Activated T-cell treated with anti-CD3 and anti-CD28 coated beads, Interleukin-2, amount 50 U/mL, for 4 hours (primary cell): Measurements from ENCODE around the gene TOMM6. TPM values are rescaled to one million over a fixed set of nuclear protein-coding genes. Genes with fewer than 3 reads are reported as not detected.
A peak's percentile ranks its signal among the peaks of the same experiment; 100 is the strongest.
"Not testable (repeated sequence)": the region's sequence is repeated elsewhere in the genome, so short reads cannot be mapped to it uniquely, and the experiment has no call there.

ENCODE experiments used
- ATAC-seq, 2 donors: fragments of 200-7000 bp; cut with Tn5 transposase; one replicate each; pipeline ENCODE4 v1.10.0; 2021
- DNase-seq: peaks from one replicate; pipeline ENCODE4 v3.0.0-alpha.2; 2020
- H3K27me3 Mint-ChIP-seq: one replicate; pipeline ENCODE4 v1.8.0; 2021; ENCODE audit warnings: low read depth, mixed read lengths
- H3K36me3 Mint-ChIP-seq: one replicate; pipeline ENCODE4 v1.8.0; 2022; ENCODE audit warnings: mixed read lengths; ENCODE audit not compliant: insufficient read depth
- H3K4me1 Mint-ChIP-seq: one replicate; pipeline ENCODE4 v1.8.0; 2021; ENCODE audit warnings: low read depth, mixed read lengths
- H3K4me3 Mint-ChIP-seq: one replicate; pipeline ENCODE4 v1.8.0; 2021; ENCODE audit warnings: mild to moderate bottlenecking, moderate library complexity, mixed read lengths
- H3K9me3 Mint-ChIP-seq: one replicate; pipeline ENCODE4 v1.8.0; 2021; ENCODE audit warnings: mixed read lengths
- total RNA-seq, 3 donors: library from RNA; stranded (reverse); gene quantifications; one replicate each; pipeline ENCODE4 v1.2.1, GENCODE V29; 2021

The TOMM6 gene
- total RNA-seq, 3 donors from 2014 or later = 415 to 478 (median 454) TPM

GRCh38 chr6:41757271-41757670 lies 30.2 kb upstream of the TOMM6 start:
- no peak overlapping the region for H3K4me3 Mint-ChIP-seq
- H3K36me3 Mint-ChIP-seq = no peaks in the 10 kb centered on the region
- H3K27me3 Mint-ChIP-seq = no peaks in the 10 kb centered on the region
- no peaks in the 10 kb centered on the region for H3K9me3 Mint-ChIP-seq
- no peak for DNase-seq
- ATAC-seq = no peak
- H3K4me1 Mint-ChIP-seq = no peaks in the 10 kb centered on the region

DNA sequence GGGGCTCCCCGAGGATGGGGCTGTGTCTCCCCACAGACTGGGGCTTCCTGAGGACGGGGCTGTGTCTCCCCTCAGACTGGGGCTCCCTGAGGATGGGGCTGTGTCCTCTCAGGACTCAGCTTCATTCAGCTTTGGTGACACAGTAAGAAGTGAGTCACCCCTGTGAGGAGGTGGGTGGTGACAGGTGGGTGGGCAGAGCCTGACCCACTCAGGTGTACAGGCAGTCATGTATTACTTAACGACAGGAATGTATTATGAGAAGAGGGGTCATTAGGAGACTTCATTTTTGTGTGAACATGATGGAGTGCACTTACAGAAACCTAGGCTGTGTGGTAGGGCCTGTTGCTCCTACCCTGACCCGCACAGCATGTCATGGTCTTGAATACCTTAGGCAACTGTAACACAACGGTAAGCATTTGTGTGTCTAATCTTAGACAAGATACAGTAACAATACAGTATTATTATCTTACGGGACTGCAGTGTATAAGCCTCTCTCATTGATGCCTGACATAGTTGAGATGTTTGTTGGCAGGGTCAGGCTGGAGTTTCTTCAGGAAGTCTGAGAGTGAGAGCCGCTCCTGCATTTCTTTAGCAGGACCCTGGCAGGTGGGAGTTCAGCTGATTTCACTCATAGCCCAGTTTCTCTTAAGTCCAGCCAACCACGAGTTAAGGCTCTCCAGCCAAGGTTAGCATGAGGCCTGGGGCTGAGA lies 29.4 kb upstream of the TOMM6 start:
- ATAC-seq (peak in 1 of 2 donors; percentile 46), DNase-seq (no peak)
- Mint-ChIP-seq H3K27me3 (peaks cover 2% of the 10 kb centered on the region), H3K9me3 (no peaks in the 10 kb centered on the region), H3K36me3 (no peaks in the 10 kb centered on the region), H3K4me1 (no peaks in the 10 kb centered on the region), H3K4me3 (no peak overlapping the region)

DNA sequence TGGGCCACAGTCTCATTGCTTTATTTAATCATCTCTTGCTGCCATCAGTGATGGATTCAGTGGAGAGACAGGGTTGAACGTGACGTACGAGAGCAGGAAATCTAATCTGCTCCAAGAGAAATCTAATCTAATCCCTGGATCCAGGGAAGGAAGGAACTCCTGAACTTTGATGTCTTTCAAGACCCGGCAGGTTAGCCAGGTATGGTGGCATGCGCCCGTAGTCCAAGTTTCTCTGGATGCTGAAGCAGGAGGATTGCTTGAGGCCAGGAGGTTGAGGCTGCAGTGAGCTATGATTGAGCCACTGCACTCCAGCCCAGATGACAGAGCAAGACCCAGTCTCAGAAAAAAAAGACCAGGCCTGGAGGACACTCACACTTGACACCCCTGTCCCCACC lies 28.9 kb upstream of the TOMM6 start:
- no peaks in the 10 kb centered on the region for H3K9me3 Mint-ChIP-seq
- H3K27me3 Mint-ChIP-seq = peaks cover 2% of the 10 kb centered on the region
- no peaks in the 10 kb centered on the region for H3K36me3 Mint-ChIP-seq
- ATAC-seq (no peak), DNase-seq (no peak)
- no peak overlapping the region for H3K4me3 Mint-ChIP-seq
- H3K4me1 Mint-ChIP-seq = no peaks in the 10 kb centered on the region

DNA sequence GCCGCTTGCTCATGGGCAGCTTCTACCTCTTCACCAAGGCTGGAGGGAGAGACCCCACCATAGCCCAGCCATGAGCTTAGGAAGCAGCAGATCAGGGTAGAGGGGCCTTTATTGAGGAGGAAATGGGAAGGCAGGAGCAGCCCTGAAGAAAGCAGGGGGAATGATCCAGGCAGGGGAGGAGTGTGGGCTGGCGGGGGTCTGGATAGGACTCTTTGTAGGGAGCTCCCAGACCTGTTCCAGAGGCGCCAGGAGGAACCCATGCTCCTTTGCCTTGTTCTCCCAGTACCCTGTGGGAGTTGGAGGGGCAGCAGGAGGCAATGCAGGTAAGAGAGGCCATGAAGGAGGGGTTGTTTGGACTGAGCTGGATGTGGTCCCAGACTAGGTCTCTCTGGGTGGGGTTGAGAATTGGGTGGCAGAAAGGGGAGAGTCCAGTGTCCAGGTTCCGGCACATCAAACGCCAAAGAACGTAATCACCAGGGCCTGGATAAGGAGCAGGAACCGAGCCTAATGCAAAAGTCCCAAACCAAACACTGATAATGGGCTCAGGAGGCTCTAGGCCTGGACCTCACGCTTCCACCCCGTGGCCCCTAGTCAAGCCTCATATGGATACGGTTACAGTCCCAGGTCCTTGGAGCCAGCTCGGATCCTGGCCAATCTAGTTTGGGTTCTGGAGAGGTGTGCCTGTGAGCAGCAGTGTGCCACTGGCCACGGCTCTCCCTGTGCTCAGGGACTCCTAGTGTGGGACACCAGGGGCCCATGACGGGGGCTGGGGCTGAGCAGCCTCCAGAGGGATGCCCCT lies 28.2 kb upstream of the TOMM6 start:
- Mint-ChIP-seq H3K27me3 (peaks cover 2% of the 10 kb centered on the region), H3K36me3 (no peaks in the 10 kb centered on the region), H3K4me3 (no peak overlapping the region), H3K9me3 (no peaks in the 10 kb centered on the region), H3K4me1 (no peaks in the 10 kb centered on the region)
- ATAC-seq (no peak), DNase-seq (no peak)

- ATAC-seq = no peak
- Mint-ChIP-seq H3K4me3 (no peak overlapping the region), H3K36me3 (no peaks in the 10 kb centered on the region), H3K9me3 (no peaks in the 10 kb centered on the region), H3K27me3 (peaks cover 2% of the 10 kb centered on the region), H3K4me1 (no peaks in the 10 kb centered on the region)
- DNase-seq = no peak
These were observed 27.5 kb upstream of the TOMM6 start for GRCh38 chr6:41759905-41760579.

DNA sequence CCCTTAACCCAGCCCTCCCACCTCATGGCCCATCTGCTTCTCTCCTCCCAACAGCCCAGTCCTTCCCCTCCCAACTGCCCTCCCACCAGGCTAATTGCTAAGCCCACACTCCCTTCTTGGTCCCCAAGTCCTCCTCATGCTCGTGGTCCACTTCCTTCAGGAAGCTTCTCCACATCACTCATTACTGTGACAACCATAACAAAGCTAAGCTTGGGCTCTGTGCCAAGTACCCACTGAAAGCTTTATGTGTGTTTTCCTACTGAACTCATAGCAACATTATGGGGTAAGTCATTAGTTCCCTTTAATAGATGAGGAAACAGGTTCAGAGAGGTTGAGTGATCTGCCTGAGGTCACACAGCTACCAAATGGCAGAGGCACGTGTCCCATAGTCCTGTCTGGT lies 24.0 kb upstream of the TOMM6 start:
- H3K27me3 Mint-ChIP-seq = peaks cover 2% of the 10 kb centered on the region
- no peak for DNase-seq
- H3K4me1 Mint-ChIP-seq = peaks cover 1% of the 10 kb centered on the region
- no peaks in the 10 kb centered on the region for H3K9me3 Mint-ChIP-seq
- no peak overlapping the region for H3K4me3 Mint-ChIP-seq
- no peaks in the 10 kb centered on the region for H3K36me3 Mint-ChIP-seq
- ATAC-seq = no peak

GRCh38 chr6:41766043-41766664 lies 21.3 kb upstream of the TOMM6 start:
- H3K27me3 Mint-ChIP-seq, H3K4me1 Mint-ChIP-seq, H3K4me3 Mint-ChIP-seq, H3K9me3 Mint-ChIP-seq, DNase-seq, ATAC-seq, H3K36me3 Mint-ChIP-seq: not testable (repeated sequence)

DNA sequence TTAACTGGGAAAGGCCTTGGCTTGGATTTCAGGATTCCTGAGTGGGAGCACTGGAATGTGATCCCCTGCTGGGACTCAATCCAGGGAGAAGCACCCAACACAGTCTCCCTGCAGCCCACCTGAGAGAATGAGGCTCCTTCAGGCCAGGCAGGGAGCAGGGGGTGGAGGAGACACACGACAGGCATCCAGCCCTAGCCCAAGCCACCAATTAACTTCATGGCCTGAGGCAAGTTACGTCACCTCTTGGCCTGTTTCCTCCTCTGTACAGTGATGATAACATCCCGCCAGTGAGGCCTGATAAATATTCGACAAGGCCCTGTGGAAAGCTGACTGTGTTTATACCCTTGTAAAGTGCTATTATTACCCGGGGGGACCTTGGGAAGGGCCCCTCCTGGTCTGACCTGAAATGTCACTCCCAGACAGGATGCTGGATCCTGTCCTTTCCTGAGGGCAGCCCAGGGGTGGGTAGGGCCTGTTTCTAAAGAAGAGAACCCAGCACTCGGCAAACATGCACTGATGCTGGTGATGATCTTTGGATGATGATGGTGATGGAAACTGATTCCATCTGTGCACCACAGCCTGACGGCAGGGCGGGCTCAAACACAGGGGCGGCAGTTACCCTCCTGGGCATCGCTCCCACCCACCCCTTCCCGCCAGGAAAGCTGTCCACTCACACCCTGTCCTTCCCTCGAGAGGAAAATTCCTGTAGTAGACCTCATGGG lies 20.2 kb upstream of the TOMM6 start:
- H3K36me3 Mint-ChIP-seq = peaks cover 12% of the 10 kb centered on the region
- no peak overlapping the region for H3K4me3 Mint-ChIP-seq
- no peaks in the 10 kb centered on the region for H3K9me3 Mint-ChIP-seq
- no peak for ATAC-seq
- peaks cover 3% of the 10 kb centered on the region for H3K4me1 Mint-ChIP-seq
- no peak for DNase-seq
- H3K27me3 Mint-ChIP-seq = peaks cover 2% of the 10 kb centered on the region

GRCh38 chr6:41768545-41769308 lies 18.8 kb upstream of the TOMM6 start:
- no peaks in the 10 kb centered on the region for H3K27me3 Mint-ChIP-seq
- peaks cover 15% of the 10 kb centered on the region for H3K36me3 Mint-ChIP-seq
- H3K9me3 Mint-ChIP-seq = no peaks in the 10 kb centered on the region
- no peak for ATAC-seq
- no peak for DNase-seq
- no peak overlapping the region for H3K4me3 Mint-ChIP-seq
- H3K4me1 Mint-ChIP-seq = peaks cover 3% of the 10 kb centered on the region

- Mint-ChIP-seq H3K36me3 (peaks cover 18% of the 10 kb centered on the region), H3K4me3 (no peak overlapping the region), H3K9me3 (no peaks in the 10 kb centered on the region), H3K4me1 (peaks cover 3% of the 10 kb centered on the region), H3K27me3 (no peaks in the 10 kb centered on the region)
- ATAC-seq (no peak), DNase-seq (no peak)
These were observed 18.1 kb upstream of the TOMM6 start for GRCh38 chr6:41769376-41769775.

GRCh38 chr6:41770381-41771057 lies 17.0 kb upstream of the TOMM6 start:
- peaks cover 23% of the 10 kb centered on the region for H3K36me3 Mint-ChIP-seq
- H3K27me3 Mint-ChIP-seq = no peaks in the 10 kb centered on the region
- no peaks in the 10 kb centered on the region for H3K9me3 Mint-ChIP-seq
- H3K4me1 Mint-ChIP-seq = peaks cover 3% of the 10 kb centered on the region
- H3K4me3 Mint-ChIP-seq = no peak overlapping the region
- DNase-seq (no peak), ATAC-seq (no peak)

GRCh38 chr6:41771058-41771983 lies 16.2 kb upstream of the TOMM6 start:
- Mint-ChIP-seq H3K4me1 (peaks cover 3% of the 10 kb centered on the region), H3K9me3 (no peaks in the 10 kb centered on the region), H3K27me3 (no peaks in the 10 kb centered on the region), H3K36me3 (peaks cover 23% of the 10 kb centered on the region), H3K4me3 (no peak overlapping the region)
- DNase-seq = no peak
- ATAC-seq = no peak
